DOHH2 (cell line): ENCODE measurements around the gene STK11.

Experiments used
- H3F3A ChIP-seq: fragments of 200-600 bp; sonication (generic), shearing (Covaris generic); 2 replicates; pipeline ENCODE4 v1.6.0; 2016; ENCODE audit warnings: antibody characterized with exemption, mild to moderate bottlenecking; ENCODE audit not compliant: control insufficient read depth, insufficient read depth
- H3K27ac ChIP-seq: fragments of 200-600 bp; sonication (generic); 2 replicates; pipeline ENCODE4 v1.5.1; 2014; ENCODE audit warnings: low read depth, mild to moderate bottlenecking, low read length, moderate library complexity
- H3K27me3 ChIP-seq: fragments of 200-600 bp; sonication (generic); 2 replicates; pipeline ENCODE4 v1.6.1; 2014; ENCODE audit warnings: mild to moderate bottlenecking, low read length, mixed read lengths; ENCODE audit not compliant: control insufficient read depth
- H3K36me3 ChIP-seq: fragments of 200-600 bp; sonication (generic); 2 replicates; pipeline ENCODE4 v1.6.1; 2014; ENCODE audit warnings: mild to moderate bottlenecking, low read length, moderate library complexity, mixed read lengths; ENCODE audit not compliant: control insufficient read depth
- H3K4me1 ChIP-seq: fragments of 200-600 bp; sonication (generic); 2 replicates; pipeline ENCODE4 v1.6.1; 2014; ENCODE audit warnings: mild to moderate bottlenecking, low read length, mixed read lengths; ENCODE audit not compliant: control insufficient read depth
- H3K4me2 ChIP-seq: fragments of 200-600 bp; sonication (generic); 2 replicates; pipeline ENCODE4 v1.6.0; 2014; ENCODE audit warnings: mild to moderate bottlenecking, low read length, moderate library complexity
- H3K4me3 ChIP-seq: fragments of 200-600 bp; sonication (generic); 2 replicates; pipeline ENCODE4 v1.5.1; 2014; ENCODE audit warnings: mild to moderate bottlenecking, low read length, mixed read lengths
- H3K79me2 ChIP-seq: fragments of 200-600 bp; sonication (generic); 2 replicates; pipeline ENCODE4 v1.6.1; 2014; ENCODE audit warnings: mild to moderate bottlenecking, low read length, mixed read lengths; ENCODE audit not compliant: control insufficient read depth
- H3K9me2 ChIP-seq: fragments of 200-600 bp; sonication (generic); replicated peaks from 2 replicates; pipeline ENCODE4 v1.6.1; 2014; ENCODE audit warnings: mild to moderate bottlenecking, low read length, mixed read lengths; ENCODE audit not compliant: control insufficient read depth
- H3K9me3 ChIP-seq: fragments of 200-600 bp; sonication (generic); 2 replicates; pipeline ENCODE4 v1.6.1; 2014; ENCODE audit warnings: antibody characterized with exemption, low read length, mixed read lengths; ENCODE audit not compliant: control insufficient read depth, insufficient read depth
- H4K20me1 ChIP-seq: fragments of 200-600 bp; sonication (generic); 2 replicates; pipeline ENCODE4 v1.6.0; 2014; ENCODE audit warnings: low read depth, mild to moderate bottlenecking, antibody characterized with exemption, low read length, moderate library complexity; ENCODE audit not compliant: control insufficient read depth, insufficient read depth
- CTCF ChIP-seq: fragments of 200-600 bp; sonication (generic); IDR thresholded peaks from one replicate; pipeline ENCODE4 v1.5.1; 2014; ENCODE audit warnings: antibody characterized with exemption, mild to moderate bottlenecking, low read depth, low read length; ENCODE audit not compliant: poor library complexity, severe bottlenecking
- EZH2phosphoT487 ChIP-seq: fragments of 200-600 bp; sonication (generic); IDR thresholded peaks from 2 replicates; pipeline ENCODE4 v1.6.1; 2017; ENCODE audit warnings: borderline replicate concordance, mild to moderate bottlenecking, antibody characterized with exemption, low read length, moderate library complexity, mixed read lengths

STK11 gene

GRCh38 chr19:1220477-1220930 lies 14.9 kb downstream of the STK11 start:
- H3K4me2 ChIP-seq: no peak overlapping the region
- H3K4me1 ChIP-seq: no peaks in the 10 kb centered on the region
- H4K20me1 ChIP-seq: peaks cover 5% of the 10 kb centered on the region; the same call in 1 of the 2 replicates
- H3K9me2 ChIP-seq: no peaks in the 10 kb centered on the region
- H3K79me2 ChIP-seq: peaks cover 50% of the 10 kb centered on the region
- no peak for TF ChIP-seq EZH2phosphoT487
- TF ChIP-seq CTCF: peak; percentile 69
- H3K36me3 ChIP-seq: peaks cover 45% of the 10 kb centered on the region
- H3K27me3 ChIP-seq: no peaks in the 10 kb centered on the region
- no peak overlapping the region for H3K27ac ChIP-seq
- no peak overlapping the region for H3K4me3 ChIP-seq
- no peaks in the 10 kb centered on the region for H3K9me3 ChIP-seq
- no peaks in the 10 kb centered on the region for H3F3A ChIP-seq

GRCh38 chr19:1220976-1221903 lies 15.7 kb downstream of the STK11 start:
- peaks cover 42% of the 10 kb centered on the region for H3K79me2 ChIP-seq
- H3K4me1 ChIP-seq: no peaks in the 10 kb centered on the region

GRCh38 chr19:1221904-1222255 lies 16.3 kb downstream of the STK11 start:
- H3K4me3 ChIP-seq: no peak overlapping the region
- no peak overlapping the region for H3K27ac ChIP-seq
- no peaks in the 10 kb centered on the region for H3K4me1 ChIP-seq
- H3K9me3 ChIP-seq: no peaks in the 10 kb centered on the region
- H3K4me2 ChIP-seq: no peak overlapping the region
- H3F3A ChIP-seq: no peaks in the 10 kb centered on the region
- peaks cover 5% of the 10 kb centered on the region; the same call in 1 of the 2 replicates for H4K20me1 ChIP-seq
- H3K79me2 ChIP-seq: peaks cover 36% of the 10 kb centered on the region
- H3K36me3 ChIP-seq: peaks cover 58% of the 10 kb centered on the region
- no peaks in the 10 kb centered on the region for H3K9me2 ChIP-seq
- no peaks in the 10 kb centered on the region for H3K27me3 ChIP-seq
- no peak for TF ChIP-seq EZH2phosphoT487
- TF ChIP-seq CTCF: no peak

More at GRCh38 chr19:1220976-1221903, 15.7 kb downstream of the STK11 start:
- H3K4me3 ChIP-seq: no peak overlapping the region
- peaks cover 5% of the 10 kb centered on the region; the same call in 1 of the 2 replicates for H4K20me1 ChIP-seq
- no peak overlapping the region for H3K27ac ChIP-seq
- H3F3A ChIP-seq: no peaks in the 10 kb centered on the region
- H3K36me3 ChIP-seq: peaks cover 52% of the 10 kb centered on the region
- H3K9me3 ChIP-seq: no peaks in the 10 kb centered on the region
- TF ChIP-seq EZH2phosphoT487 (no peak), CTCF (no peak)
- no peaks in the 10 kb centered on the region for H3K9me2 ChIP-seq
- no peak overlapping the region for H3K4me2 ChIP-seq
- no peaks in the 10 kb centered on the region for H3K27me3 ChIP-seq
